Measurements from ENCODE around the gene TBC1D17. TPM values are rescaled to one million over a fixed set of nuclear protein-coding genes. Genes with fewer than 3 reads are reported as not detected.

Gene TBC1D17
- total RNA-seq, 1 donor from 2014 or later = 33.9 TPM

DNA sequence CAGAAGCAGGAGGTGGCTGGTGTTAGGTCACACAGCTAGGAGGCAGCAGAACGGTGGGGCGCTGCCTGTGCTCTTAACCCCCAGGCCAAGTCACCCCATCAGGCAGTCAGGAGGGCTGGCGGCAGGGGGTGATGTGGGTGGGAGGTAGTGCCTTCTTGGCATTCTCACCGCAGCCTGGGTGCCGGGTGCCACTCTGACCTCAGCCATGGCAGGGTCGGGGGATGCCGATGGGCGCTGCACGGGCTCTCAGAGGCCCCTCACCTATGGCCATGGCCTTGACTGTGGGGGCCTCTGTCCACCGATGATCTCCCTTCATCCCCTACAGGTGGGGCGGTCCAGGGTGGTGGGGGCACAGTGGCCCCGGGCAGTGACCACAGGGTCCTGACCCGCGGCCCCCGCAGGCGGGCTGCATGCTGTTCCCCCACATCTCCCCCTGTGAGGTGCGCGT, 20.9 kb upstream of the TBC1D17 start:
- Mint-ChIP-seq H3K36me3 (peaks cover 12% of the 10 kb centered on the region), H3K4me3 (no peak overlapping the region)

GRCh38 chr19:49857061-49857837, 20.3 kb upstream of the TBC1D17 start:
- H3K27ac Mint-ChIP-seq = no peak overlapping the region
- no peaks in the 10 kb centered on the region for H3K9me3 Mint-ChIP-seq
- peaks cover 10% of the 10 kb centered on the region for H3K36me3 Mint-ChIP-seq
- H3K27me3 Mint-ChIP-seq = no peaks in the 10 kb centered on the region
- H3K4me3 Mint-ChIP-seq = no peak overlapping the region
- TF ChIP-seq, protein P1, sequence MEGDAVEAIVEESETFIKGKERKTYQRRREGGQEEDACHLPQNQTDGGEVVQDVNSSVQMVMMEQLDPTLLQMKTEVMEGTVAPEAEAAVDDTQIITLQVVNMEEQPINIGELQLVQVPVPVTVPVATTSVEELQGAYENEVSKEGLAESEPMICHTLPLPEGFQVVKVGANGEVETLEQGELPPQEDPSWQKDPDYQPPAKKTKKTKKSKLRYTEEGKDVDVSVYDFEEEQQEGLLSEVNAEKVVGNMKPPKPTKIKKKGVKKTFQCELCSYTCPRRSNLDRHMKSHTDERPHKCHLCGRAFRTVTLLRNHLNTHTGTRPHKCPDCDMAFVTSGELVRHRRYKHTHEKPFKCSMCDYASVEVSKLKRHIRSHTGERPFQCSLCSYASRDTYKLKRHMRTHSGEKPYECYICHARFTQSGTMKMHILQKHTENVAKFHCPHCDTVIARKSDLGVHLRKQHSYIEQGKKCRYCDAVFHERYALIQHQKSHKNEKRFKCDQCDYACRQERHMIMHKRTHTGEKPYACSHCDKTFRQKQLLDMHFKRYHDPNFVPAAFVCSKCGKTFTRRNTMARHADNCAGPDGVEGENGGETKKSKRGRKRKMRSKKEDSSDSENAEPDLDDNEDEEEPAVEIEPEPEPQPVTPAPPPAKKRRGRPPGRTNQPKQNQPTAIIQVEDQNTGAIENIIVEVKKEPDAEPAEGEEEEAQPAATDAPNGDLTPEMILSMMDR (conservative IDR thresholded peaks at IDR 0.05) = no peak
- peaks cover 18% of the 10 kb centered on the region for H3K4me1 Mint-ChIP-seq (ENCODE audit: unreplicated experiment)
- DNase-seq (ENCODE audit: extremely low spot score, unreplicated experiment) = no peak

More for the DNA sequence above, 20.9 kb upstream of the TBC1D17 start:
- Mint-ChIP-seq H3K27ac (no peak overlapping the region), H3K4me1 (ENCODE audit: unreplicated experiment) (peaks cover 19% of the 10 kb centered on the region), H3K9me3 (no peaks in the 10 kb centered on the region), H3K27me3 (no peaks in the 10 kb centered on the region)
- TF ChIP-seq, protein P1 (conservative IDR thresholded peaks at IDR 0.05) = no peak
- DNase-seq (ENCODE audit: extremely low spot score, unreplicated experiment) = no peak

DNA sequence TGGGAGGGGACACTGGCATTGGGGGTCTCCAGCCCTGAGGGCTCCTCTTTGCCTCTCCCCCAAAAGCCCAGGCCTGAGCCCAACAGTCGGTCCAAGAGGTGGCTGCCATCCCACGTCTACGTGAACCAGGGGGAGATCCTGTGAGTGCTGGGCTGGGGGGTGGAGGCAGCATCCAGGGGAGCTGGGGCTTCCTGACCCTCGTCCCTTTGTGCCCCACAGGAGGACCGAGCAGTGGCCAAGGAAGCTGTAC, 19.7 kb upstream of the TBC1D17 start:
- Mint-ChIP-seq H3K4me1 (ENCODE audit: unreplicated experiment) (peaks cover 13% of the 10 kb centered on the region), H3K36me3 (peaks cover 5% of the 10 kb centered on the region), H3K9me3 (no peaks in the 10 kb centered on the region), H3K27me3 (no peaks in the 10 kb centered on the region), H3K4me3 (no peak overlapping the region), H3K27ac (no peak overlapping the region)
- TF ChIP-seq, protein P1 (conservative IDR thresholded peaks at IDR 0.05) = no peak
- DNase-seq (ENCODE audit: extremely low spot score, unreplicated experiment) = no peak

GRCh38 chr19:49858088-49858985, 19.2 kb upstream of the TBC1D17 start:
- peaks cover 8% of the 10 kb centered on the region for H3K36me3 Mint-ChIP-seq
- no peak overlapping the region for H3K4me3 Mint-ChIP-seq

GRCh38 chr19:49859682-49860335, 17.7 kb upstream of the TBC1D17 start:
- no peaks in the 10 kb centered on the region for H3K9me3 Mint-ChIP-seq
- H3K4me1 Mint-ChIP-seq (ENCODE audit: unreplicated experiment) = peaks cover 9% of the 10 kb centered on the region
- H3K4me3 Mint-ChIP-seq = no peak overlapping the region
- peaks cover 8% of the 10 kb centered on the region for H3K36me3 Mint-ChIP-seq
- TF ChIP-seq, protein P1 (conservative IDR thresholded peaks at IDR 0.05) = no peak
- H3K27me3 Mint-ChIP-seq = no peaks in the 10 kb centered on the region
- no peak for DNase-seq (ENCODE audit: extremely low spot score, unreplicated experiment)
- H3K27ac Mint-ChIP-seq = no peak overlapping the region

More at GRCh38 chr19:49858088-49858985, 19.2 kb upstream of the TBC1D17 start:
- H3K27me3 Mint-ChIP-seq = no peaks in the 10 kb centered on the region
- peaks cover 12% of the 10 kb centered on the region for H3K4me1 Mint-ChIP-seq (ENCODE audit: unreplicated experiment)
- TF ChIP-seq, protein P1 (conservative IDR thresholded peaks at IDR 0.05) = no peak
- peak overlapping the region; percentile 84 for H3K27ac Mint-ChIP-seq
- no peak for DNase-seq (ENCODE audit: extremely low spot score, unreplicated experiment)
- no peaks in the 10 kb centered on the region for H3K9me3 Mint-ChIP-seq

Measured in type B pancreatic cell (in vitro differentiated cells).